Measurements from ENCODE around the gene GPX4.

GPX4 gene

DNA sequence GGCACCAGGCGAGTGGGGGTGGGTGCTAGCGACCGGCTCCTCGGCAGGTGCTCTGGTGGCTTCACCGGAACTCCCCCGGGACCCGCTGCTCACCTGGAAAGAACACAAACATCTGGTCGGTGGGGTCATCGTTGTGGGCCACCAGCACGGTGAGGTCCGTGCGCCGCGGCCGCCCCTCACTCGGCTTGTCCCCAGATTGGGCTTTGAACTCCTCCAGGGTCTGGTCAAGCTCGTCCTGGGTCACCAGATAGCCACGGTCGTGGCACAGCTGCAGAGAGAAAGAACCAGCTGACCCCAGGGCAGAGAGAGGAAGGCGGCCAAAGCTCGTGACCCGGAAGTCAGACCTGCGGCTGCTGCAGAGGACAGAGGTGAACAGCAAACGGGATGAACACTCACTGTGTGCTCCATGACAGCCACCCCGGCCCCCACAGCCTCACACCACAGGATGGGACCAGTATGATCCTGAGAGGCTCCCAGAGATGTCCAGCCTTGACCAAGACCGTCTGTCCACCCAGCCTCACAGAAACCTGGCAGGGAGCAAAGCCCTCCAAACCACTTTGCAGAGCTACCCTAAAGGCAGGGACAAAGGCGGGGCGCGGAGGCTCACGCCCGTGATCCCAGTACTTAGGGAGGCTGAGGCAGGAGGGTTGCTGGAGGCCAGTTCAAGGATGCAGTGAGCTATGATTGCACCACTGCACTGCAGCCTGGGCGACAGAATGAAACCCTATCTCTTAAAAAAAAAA lies 9.8 kb upstream of the GPX4 start:
- no peak for DNase-seq (ENCODE audit: low read depth)
- H3K4me3 ChIP-seq (ENCODE audit: low read depth, low read length): peak overlapping the region; percentile 85
- TF ChIP-seq, protein P1, sequence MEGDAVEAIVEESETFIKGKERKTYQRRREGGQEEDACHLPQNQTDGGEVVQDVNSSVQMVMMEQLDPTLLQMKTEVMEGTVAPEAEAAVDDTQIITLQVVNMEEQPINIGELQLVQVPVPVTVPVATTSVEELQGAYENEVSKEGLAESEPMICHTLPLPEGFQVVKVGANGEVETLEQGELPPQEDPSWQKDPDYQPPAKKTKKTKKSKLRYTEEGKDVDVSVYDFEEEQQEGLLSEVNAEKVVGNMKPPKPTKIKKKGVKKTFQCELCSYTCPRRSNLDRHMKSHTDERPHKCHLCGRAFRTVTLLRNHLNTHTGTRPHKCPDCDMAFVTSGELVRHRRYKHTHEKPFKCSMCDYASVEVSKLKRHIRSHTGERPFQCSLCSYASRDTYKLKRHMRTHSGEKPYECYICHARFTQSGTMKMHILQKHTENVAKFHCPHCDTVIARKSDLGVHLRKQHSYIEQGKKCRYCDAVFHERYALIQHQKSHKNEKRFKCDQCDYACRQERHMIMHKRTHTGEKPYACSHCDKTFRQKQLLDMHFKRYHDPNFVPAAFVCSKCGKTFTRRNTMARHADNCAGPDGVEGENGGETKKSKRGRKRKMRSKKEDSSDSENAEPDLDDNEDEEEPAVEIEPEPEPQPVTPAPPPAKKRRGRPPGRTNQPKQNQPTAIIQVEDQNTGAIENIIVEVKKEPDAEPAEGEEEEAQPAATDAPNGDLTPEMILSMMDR (conservative IDR thresholded peaks at IDR 0.05; ENCODE audit: low read depth, low read length): no peak

GRCh38 chr19:1094655-1094977 lies 9.2 kb upstream of the GPX4 start:
- peak overlapping the region; percentile 85 for H3K4me3 ChIP-seq (ENCODE audit: low read depth, low read length)
- no peak for DNase-seq (ENCODE audit: low read depth)
- TF ChIP-seq, protein P1 (conservative IDR thresholded peaks at IDR 0.05; ENCODE audit: low read depth, low read length): no peak

DNA sequence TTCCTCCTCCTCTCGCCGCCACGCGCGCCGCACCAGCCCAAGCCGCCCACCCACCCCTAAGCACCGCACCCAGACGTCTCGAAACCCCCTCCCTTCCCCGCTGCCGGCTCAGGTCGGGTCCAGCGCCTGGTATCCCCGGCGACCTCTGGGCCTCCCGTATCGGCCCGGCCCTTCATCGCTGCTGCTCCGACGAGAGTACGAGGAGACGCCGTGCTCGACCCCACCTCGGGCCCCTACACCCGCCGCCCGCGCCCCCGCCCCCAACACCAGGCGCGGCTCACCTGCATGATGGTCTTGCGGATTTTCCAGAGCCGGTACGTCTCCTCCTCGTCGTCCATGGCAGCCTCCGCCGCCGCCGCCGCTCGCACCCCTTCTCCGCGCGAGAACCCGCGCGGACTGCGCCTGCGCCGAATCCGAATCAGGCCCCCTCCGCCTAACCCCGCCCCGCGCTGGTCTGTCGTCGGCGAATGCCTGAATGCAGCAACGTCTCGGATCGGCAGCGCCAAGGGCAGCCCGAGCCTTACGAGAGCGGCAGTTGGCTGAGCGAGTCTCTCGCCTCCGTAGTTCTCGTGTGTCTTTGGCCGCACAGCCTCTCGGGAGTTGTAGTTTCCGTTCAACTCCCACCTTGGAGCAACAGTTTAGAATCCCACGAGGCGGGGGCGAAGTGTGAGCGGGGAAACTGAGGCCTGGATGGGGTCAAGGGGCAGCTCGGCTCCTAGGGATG lies 8.7 kb upstream of the GPX4 start, which contains the start of gene POLR2E:
TSS of gene POLR2E (minus strand) at position 398 of the 724 bp plus-strand sequence. CDS start at position 338, 60 bp downstream.
- peak; percentile 99 for DNase-seq (ENCODE audit: low read depth)
- peak within 1 kb of the TSS; percentile 85 for H3K4me3 ChIP-seq (ENCODE audit: low read depth, low read length)
- TF ChIP-seq, protein P1 (conservative IDR thresholded peaks at IDR 0.05; ENCODE audit: low read depth, low read length): no peak

DNA sequence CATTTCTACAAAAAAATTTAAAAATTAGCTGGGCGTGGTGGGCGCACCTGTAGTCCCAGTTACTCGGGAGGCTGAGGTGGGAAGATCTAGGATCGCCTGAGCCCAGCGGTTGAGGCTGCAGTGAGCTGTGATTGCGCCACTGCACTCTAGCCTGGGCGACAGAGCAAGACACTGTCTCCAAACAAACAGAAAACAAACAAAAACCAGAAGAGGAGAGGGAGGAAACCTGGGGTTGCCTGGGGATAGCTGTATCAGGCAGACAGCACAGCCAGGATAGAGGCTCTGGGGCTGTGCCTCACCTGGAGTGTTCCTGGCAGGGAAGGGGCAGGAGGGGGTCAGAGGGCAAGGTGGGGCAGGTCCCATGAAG lies 6.0 kb upstream of the GPX4 start:
- H3K4me3 ChIP-seq (ENCODE audit: low read depth, low read length): no peak overlapping the region
- no peak for DNase-seq (ENCODE audit: low read depth)
- TF ChIP-seq, protein P1 (conservative IDR thresholded peaks at IDR 0.05; ENCODE audit: low read depth, low read length): no peak

DNA sequence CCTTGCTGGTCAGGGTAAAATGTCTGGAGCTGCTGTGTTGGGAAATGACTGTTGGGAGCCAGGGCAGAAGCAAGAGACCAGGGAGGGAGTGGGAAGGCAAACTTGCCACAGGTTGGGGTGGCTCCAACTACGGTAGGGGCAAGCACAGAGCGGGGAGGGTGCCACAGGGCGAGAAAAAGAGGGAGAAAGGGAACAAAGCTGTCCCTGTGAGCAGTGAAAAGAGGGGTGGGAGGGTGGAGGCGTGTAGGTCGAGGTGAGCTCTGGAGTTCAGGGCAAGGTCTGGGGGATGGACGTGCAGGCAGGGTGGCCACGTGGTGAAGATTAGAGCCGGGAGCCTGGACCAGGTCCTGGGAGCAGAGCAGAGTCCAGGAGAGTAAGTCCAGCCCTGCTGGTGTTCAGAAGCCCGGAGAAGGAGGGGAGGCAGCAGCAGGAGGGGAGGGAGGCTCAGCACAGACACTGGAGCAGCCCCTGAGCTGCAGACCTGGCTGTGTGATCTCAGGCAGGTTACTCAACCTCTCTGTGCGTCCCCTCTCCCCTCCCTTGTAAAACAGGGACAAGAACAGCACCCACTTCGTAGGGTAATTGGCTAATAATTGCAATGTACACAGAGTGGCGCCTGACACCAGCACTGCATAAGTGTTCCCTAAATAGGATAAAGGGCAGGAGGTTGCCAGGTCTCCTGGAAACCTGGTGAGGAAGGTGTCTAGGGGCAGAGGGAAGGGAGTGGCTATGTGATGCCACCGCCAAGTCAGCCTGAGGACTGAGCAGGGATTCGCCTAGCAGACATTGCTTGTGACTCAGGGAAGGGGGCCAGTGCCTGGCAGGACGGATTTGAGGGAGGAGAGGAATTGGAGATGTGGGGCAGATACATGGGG lies 5.4 kb upstream of the GPX4 start:
- DNase-seq (ENCODE audit: low read depth): no peak
- H3K4me3 ChIP-seq (ENCODE audit: low read depth, low read length): no peak overlapping the region
- TF ChIP-seq, protein P1 (conservative IDR thresholded peaks at IDR 0.05; ENCODE audit: low read depth, low read length): no peak

DNA sequence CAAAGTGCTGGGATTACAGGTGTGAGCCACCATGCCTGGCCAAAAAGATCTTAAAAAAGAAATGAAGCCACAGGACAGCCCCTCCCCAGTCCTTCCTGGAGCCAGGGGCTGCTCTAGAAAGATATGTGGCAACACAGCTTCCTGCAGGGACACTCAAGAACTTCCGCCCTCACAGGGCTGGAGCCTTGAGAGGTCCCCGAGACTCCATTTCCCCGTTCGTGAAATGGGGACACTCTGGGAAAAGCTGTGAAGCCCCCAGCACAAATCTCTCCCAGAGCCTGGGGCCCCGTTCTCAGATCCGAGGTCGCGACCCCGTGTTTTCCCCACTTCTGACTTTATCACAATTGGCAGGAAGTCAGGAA lies 2.5 kb upstream of the GPX4 start:
- TF ChIP-seq, protein P1 (conservative IDR thresholded peaks at IDR 0.05; ENCODE audit: low read depth, low read length): no peak
- no peak overlapping the region for H3K4me3 ChIP-seq (ENCODE audit: low read depth, low read length)
- no peak for DNase-seq (ENCODE audit: low read depth)
